ENCODE results near the gene GPR37L1.
"Not testable (repeated sequence)": the region's sequence is repeated elsewhere in the genome, so short reads cannot be mapped to it uniquely, and the experiment has no call there.

Gene GPR37L1

DNA sequence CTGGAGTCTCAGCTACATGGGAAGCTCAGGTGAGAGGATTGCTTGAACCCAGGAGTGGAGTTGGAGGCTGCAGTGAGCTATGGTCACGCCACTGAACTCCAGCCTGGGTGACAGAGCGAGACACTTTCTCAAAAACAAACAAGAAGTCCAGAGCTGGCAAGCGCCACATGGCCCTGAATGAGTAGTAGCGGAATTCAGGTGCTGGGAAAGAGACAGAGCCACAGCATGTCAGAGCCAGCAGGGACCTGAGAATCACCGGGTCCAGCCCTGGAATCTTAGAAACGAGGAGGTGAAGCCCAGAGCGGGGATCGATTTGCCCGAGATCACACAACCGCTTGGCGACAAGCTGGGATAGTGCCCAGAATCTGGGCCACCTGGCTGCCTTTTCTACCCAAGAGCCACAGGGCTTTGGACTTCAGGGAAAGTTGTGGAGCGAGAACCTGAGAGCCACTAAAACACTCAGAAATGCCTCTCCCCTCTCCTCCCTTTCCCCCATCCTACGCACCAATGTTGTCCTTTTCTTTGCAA lies 12.0 kb downstream of the GPR37L1 start:
- no peak for FAIRE-seq

DNA sequence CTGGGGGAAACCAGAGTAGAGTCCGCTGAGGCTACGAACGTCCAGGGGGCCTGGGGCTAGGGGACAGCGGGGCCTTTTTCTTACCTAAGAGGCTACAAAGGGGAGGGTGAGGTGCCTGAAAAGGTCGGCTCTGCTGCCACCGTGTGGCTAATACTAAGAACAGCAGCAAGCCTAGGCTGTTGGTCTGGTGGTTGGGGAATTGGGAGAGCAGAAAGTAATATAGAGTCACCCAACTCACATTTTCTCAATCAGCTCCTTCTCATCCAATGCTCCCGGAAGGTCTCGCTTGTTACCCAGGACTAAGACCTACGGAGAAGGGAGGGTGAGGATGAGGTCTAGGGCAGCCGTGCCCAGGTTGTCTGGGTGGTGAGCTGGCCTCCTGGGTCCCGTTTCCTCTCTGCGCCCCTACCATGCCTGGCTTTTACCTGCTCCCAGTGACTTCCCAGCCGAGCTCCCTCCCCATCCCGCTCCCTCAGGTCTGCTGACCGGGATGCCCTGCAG lies 12.6 kb downstream of the GPR37L1 start:
- no peak for FAIRE-seq

DNA sequence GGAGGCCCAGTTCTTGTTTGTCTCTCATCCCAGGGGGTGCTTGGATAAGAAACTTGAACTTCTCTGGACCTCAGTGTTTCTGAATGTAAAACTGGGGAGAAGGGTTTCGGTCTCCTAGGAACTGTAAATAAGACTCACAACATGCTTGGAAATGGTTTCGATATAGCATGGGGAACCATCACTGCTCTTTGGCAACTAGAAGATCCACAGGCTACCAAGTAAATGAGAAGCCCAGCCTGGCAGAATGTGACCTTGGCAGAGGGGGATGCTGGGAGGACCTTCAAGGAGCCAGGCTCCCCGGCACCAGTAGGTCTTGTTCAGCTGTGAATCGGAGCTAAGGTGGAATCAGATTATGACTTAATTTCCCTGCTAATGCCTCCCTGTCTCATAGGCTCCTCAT lies 18.1 kb downstream of the GPR37L1 start:
- FAIRE-seq, result no peak

DNA sequence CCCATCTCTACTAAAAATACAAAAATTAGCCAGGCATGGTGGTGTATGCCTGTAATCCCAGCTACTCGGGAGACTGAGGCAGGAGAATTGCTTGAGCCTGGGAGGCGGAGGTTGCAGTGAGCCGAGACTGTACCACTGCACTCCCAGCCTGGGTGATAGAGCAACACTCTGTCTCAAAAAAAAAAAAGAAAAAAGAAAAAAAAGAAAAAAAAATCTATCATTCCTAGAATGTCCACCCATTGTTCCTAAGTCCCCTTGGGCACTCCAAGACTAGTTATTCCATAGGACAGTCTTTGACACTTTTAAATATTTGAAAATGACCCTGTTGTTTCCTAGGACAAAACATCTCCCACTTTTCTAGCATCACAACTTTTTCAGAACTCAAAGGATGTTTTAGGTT lies 18.8 kb downstream of the GPR37L1 start:
- not testable (repeated sequence) for FAIRE-seq

DNA sequence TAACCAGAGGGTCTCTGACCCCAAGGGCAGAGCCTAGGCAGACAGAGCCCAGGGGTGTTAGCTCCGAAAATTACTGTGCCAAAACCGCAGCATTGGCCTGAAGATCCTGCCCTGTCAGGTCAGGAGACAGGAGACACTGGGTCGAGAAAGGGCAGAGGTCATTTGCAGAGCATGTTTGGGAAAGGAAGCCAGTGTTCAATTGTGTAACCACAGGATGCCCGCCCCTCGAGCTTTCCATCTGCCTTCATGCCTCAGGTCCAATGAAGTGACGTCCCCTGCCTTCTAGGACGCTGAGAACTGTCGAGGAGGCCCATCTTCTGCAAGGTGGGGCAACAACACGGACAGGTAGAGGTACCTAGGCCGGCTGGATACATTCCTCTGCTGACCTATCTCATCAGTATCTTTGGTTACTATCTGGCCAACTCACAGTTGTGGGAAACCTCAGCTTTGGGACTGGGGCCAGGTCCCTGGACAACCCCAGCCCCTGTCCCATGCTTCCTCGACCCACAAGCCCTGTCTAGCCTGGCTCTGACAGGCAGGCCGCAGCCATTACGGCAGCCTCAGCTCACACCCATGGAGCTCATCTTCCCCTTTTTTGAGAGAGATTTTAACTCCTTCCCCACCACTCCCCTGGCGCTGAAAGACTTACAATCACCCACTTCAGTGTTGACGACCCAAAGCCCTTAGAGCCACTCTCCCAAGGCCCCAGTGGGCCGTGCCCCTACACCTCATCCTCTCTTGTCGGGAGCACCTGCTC lies 20.5 kb downstream of the GPR37L1 start:
- no peak for FAIRE-seq

DNA sequence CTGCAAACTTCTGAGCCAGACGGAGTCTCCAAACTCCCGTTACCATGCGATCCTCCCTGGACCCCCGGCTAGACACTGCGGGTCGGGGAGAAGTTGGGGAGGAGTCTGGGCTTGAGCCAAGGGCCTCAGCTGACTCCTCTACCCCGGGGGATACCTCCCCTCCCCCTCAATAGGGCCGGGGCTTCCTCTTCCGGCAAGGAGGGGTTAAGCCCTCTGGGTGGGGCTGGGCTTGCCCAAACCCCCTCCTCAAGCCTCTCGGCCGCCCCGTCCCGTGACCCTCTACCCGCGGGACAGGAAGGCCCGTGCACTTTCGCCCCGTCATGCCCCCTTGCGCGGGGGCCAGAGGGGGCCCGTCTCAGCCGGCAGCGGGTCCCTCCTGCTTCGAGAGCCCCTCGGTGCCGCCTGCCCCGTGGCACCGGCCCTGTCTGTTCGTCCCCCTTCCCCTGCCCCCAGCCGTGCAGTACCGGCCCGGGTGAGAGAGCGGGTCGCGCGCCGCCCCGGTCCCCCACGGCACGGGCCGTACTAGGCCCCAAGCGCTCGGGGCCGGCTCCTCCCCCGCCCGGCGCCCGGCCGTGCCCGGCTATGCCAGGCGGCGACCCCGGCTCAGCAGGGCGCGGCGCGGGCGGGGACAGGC lies 21.2 kb downstream of the GPR37L1 start:
- no peak for FAIRE-seq

DNA sequence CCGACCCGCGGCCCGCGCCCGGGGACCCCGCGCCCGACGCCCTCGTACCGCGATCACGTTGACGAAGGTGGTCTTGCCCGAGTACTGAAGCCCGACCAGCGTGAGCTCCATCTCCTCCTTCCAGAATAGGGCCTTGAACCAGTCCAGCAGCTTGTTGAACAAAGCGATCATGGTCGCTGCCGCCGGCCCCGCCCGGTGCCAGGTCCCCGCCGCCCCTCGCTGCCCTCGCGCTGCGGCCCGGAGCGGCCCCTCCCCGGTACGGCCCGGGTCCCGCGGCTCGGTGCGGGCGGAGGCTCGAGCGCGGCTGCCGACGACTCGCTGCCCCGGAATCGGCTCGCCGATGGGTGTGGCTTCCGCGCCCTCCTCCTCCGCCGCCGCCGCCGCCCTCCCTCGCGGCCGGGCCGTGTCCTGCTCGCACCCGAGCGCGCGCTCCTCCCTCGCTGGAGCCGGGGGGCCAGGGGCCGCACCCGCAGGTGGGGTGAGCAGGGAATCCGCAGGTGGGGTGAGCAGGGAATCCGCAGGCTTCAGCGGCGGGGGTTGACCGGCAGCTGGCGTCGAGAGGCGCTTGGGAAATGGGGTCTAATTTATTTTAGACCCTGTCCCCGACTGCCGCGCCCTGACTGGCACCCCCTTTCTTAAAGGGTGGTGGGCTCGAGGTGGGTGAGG lies 21.8 kb downstream of the GPR37L1 start, which contains the start of gene ARL8A:
Gene ARL8A (minus strand): TSS at position 336 of the 666 bp plus-strand sequence. CDS start 165 bp downstream, at position 171.
- FAIRE-seq, result no peak

DNA sequence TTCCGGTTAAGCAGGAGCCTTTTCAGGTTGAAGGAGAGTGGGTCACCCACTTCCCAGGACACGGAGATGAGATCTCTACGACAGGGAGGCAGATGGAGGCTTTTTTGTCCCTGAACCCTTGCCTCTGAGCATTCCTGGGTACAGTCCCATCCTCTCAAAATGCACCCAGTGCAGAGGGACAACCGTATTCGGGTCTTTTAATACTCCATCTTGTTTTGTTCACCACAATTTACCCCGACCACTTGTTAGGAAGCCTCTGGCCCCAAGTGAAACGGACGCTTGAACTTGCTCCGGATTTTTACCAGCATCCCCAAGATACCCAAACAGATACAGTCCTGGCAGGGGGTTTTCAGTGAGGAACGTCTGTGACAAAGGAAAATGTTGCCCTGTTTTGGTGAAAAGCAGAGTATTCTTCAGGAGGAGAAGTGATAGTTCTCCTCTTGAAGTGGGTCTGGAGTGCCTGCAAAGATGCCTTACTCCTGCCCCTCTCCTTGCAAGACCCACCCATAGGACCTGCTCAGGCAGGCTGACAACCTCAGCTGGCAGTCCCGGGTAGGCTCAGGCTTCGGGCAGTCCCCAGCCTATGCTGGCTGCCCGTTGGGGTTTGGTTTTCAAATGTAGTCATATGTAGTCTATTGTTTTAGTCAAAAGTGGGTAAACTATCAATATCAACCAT lies 22.5 kb downstream of the GPR37L1 start:
- no peak for FAIRE-seq

DNA sequence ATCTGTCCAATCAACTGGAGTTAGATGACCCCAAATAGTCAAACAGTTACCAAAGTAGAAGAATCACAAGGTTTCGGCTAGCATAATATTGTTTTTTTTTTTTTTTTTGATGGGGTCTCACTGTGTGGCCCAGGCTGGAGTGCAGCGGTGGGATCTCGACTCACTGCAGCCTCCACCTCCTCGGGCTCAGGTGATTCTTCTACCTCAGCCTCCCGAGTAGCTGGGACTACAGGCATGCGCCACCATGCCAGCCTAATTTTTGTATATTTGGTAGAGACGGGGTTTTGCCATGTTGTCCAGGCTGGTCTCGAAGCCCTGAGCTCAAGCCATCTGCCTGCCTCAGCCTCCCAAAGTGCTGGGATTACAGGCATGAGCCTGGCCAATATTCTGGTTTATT lies 23.0 kb downstream of the GPR37L1 start:
- not testable (repeated sequence) for FAIRE-seq

DNA sequence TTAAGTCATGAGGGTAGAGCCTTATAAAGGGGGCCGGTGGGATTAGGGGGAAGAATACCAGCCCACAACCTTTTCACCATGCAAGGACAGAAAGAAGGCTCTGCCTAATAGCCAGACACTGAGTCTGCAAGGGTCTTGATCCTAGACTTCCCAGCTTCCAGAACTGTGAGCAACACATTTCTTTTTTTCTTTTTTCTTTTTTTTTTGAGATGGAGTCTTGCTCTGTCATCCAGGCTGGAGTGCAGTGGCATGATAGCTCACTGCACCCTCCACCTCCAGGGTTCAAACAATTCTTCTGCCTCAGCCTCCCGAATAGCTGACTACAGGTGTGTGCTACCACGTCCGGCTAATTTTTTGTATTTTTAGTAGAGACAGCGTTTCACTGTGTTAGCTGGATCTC lies 23.6 kb downstream of the GPR37L1 start:
- FAIRE-seq, result no peak

DNA sequence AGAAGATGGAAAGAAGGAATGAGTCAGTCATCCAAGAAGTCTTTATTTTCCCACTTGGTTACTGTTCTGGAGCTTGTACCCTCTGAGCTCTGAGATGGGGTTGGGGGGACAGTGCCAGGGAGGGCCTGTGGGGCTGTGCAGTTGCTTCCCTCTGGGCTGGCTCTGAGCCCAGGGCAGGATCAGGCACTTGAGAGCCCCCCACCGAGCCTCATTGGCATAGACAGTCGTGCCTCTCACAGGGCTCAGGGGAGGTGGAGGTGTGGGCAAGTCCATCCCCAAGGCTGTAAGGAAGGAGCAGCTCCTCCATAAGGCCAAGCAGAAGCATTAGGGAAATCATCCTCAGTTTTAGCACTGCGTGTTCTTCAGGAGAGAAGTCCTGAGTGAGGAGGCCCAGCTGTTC lies 24.3 kb downstream of the GPR37L1 start:
- FAIRE-seq, result no peak

DNA sequence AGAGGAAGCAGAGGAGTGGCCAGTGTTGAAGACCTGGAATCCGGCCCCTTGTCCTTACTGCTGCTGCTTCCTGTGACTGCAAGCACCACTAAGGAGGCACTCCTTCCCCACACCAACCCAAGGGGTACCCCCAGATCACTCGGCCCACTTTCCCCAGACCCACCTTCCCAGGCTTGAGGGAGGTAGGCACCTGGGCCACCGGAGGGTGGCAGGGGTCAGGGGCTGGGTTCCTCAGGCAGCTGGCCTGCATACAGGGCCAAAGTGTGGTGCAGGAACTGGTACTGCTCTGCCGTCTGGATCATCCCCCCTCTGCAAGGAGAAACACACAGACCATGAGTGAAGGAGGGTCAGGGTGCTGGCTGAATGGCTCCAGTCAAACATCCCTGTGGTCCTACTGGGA lies 25.7 kb downstream of the GPR37L1 start:
- FAIRE-seq, result no peak

DNA sequence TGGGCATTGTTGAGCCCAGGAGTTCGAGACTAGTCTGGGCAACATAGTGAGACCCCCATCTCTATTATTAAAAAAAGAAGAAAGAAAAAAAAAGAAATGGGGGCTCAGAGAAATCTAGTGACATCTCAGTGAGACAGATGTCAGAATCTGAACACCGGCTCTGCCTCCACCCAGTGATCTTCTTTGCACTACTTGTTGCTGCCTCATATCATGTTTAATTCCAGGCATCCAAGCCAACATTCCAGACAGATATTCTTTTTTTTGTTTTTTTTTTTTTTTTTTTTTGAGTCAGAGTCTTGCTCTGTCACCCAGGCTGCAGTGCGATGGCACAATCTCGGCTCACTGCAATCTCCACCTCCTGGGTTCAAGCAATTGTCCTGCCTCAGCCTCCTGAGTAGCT lies 26.8 kb downstream of the GPR37L1 start:
- FAIRE-seq, result no peak

DNA sequence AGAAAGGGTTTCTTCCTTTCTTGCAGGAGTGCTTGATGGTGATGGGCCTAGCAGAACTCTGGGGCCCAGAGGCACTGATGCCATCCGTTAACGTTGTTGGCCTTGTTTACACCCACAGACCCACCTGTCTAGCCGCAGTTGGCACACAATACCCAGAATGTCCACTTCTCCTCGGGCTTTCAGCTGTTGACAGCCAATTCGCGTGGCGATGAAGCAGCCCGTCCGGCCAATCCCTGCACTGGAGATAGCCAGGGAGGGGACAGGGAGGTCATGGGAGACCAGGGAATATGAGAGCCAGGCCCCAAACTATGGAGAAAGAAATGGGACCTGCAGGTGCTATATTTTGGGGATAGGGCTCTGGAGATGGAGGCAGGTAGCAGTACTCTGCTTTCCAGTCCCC lies 27.5 kb downstream of the GPR37L1 start:
- no peak for FAIRE-seq

DNA sequence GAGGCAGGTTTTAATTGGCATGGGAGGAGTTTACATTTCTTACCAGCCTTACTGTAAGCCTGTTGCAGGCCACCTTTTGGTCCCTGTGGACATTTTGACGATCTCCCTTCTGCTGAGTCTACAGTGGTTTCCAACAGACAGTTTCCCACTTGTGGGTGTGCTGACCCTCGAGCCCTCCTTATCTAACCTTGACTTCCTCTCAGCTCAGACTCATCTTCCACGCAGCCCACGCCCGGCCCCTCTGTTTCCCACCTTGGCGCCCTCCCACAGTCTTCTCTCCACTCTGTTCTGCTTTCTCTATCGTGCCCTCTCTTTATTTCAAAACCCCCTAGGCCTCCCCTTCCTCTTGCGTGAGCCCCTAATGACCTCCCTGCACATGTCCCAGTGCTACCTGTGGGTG lies 27.9 kb downstream of the GPR37L1 start:
- no peak for FAIRE-seq

DNA sequence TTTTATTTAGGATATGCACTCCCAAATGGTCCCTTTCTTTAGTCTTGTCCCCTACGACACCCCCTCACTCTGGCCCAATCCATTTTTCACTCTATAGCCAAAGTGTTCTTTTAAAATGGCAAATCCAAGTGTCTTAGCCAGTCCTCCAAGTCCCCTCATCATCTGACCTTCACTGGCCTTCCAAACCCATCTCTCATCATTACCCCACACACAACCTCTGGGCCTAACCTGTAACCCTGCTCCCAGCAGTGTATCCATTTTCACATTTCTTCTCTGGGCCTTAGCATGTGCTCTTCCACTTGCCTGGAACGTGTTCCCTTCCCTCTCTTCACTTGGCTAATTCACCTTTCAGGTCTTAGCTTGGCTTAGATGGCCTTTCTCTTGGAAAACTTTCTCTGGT lies 28.3 kb downstream of the GPR37L1 start:
- no peak for FAIRE-seq

DNA sequence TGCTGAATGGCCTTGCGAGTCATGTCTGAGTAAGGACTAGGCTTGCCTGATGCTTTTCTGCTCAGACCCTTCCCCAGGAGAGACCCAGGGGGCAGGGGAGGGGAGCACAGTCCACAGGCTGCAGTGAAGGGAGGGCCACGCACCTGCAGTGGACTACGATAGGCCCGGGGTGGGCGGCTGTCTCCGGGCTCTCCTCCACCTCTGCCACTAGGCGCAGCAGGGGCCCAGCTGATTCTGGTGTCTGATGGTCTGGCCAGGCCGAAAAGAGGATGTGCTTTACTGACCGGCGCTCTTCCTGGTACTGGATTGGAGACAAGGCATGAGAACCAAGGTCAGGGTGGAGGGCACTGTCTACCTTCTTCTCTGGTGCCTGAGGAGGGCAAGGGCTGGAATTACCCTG lies 29.7 kb downstream of the GPR37L1 start:
- no peak for FAIRE-seq

DNA sequence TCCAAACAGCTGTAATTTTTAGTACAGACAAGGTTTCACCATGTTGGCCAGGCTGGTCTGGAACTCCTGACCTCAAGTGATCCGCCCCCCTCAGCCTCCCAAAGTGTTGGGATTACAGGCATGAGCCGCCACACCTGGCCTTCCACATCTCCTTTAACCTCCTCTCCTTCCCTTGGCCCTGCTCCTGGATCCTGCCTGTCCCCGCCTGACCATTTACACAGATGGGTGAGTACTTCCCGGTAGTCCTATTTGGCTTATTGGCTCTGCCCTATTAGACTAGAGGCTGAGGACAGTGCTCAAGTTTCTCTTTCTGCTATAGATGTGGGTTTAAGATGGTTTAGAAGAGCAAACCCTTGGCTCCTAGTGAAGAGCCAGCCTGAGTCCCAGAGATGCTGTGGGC lies 30.6 kb downstream of the GPR37L1 start:
- FAIRE-seq, result no peak

DNA sequence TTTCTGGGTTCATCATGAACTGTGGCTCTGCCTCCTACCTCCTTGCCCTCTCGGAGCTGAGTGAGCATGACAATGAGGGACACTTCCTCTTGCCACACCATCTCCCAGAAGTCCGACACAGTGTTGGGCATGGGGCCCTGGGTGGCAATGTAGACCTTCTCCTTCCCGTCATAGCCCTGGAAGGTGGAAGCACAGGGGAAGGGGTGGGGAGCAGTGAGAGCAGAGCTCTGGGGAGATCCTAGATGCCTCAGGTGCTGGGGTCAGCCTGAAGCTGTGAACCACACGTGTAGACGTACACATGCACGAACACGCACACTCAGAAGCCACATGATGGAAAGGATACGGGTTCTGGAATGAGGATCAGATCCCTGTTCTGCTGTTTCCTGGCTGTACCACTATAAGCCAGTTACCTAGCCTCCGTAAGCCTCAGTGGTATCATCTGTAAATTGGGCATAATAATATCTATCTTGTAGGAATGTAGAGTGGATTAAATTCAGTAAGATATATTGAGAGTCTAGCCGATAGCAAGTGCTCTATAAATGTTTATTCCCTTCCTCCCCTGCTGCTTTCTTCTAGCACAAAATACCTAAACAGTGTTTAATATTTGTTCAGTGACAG lies 31.5 kb downstream of the GPR37L1 start:
- FAIRE-seq, result no peak

DNA sequence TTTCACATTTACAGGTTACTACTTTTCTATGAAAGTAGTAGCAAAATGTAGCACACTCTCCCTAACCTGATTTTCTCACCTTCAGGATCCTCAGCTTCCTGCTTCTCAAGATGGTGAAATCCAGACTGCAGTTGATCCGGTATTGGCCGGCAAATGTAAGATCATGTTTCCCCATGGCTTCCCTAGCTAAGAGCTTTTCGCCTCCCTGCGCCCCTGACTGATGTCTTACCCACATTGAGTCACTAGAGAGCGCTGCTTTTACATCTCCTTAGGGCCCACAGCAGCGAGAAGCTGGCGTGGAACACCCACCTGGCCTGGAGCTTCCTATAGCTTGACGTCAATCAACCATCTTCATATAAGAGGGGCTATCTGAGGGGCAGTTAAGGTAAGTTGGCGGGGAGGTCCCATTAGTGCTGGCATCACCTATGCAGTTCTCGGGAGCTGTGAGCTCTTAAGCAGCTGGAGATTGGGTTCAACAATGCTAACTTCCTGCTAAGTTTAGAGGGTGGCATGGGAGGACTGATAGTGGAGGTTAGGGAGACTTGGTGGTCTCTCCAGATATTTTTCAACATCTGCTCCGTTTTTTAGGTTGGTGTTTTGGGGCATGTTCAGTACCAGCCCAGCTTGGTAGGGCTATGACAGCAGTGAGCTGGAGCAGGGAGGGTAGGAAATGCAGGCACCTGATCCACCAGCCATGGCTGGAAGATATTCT lies 32.2 kb downstream of the GPR37L1 start:
- no peak for FAIRE-seq

DNA sequence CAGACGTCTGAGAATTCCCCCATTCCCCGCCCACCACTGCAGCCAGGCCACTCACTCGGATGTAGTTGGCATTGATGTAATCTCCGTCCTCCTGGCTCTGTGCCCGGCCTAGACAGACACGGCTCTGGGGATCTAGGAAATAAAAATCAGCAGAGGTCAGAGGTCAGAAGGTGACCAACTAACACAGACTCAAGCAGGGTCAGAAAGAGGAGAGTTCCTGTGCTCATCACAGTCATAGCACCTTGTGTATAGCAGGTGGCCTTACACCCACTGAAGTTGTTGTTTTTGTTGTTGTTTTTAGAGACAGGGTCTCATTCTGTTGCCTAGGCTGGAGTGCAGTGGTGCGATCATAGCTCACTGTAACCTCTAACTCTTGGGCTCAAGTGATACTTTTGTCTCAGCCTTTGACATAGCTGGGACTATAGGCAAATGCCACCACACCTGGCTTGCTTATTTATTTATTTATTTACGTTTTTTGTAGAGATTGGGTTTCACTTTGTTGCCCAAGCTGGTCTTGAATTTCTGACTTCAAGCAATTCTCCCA lies 32.8 kb downstream of the GPR37L1 start:
- no peak for FAIRE-seq

DNA sequence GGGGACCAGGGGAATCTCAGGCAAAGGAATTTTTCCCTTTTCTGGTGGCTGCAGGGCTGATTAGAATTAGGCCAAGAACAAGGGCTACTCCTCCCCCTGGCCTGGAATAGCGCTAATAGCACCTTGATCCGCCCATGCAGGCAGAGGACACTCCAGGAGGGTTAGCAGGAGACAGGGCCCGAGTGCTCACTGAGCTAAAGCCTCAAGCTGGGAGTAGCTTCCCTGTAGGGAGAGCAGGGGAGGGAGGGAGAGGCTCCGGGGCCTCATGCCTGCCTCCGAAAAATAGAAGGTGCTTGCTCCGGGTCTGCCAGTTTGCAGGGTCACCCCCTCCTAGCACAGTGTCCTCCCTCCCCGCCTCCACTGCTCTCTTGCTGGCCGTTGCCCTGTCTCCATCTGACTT lies 33.9 kb downstream of the GPR37L1 start:
- no peak for FAIRE-seq

Data from A204.1 (cell line).